Measurements from ENCODE around the gene INPP5B. TPM values are rescaled to one million over a fixed set of nuclear protein-coding genes. Genes with fewer than 3 reads are reported as not detected.
"Not testable (repeated sequence)": the region's sequence is repeated elsewhere in the genome, so short reads cannot be mapped to it uniquely, and the experiment has no call there.

Gene INPP5B
- total and polyA plus RNA-seq, 2 experiments from 2014 or later: 6.9 to 29.1 TPM

DNA sequence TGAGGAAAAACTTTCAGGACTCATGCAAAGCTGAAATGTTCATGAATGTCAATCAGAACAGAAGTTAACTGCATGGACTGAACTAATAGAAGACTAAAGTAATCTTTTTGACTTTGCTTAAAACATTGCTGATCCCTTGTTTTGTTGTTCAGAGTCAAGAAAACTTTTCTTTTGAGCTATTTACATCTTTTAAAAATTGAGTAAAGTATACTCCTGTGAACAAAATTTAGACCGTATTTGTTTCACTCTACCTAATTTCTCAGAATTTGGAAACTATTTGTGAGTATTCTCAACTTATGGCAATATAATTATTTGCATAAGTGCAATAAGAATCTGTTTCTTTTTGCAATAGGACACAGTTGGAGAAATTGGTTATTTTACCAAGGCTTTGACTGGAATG is 41.1 kb downstream of the INPP5B start (continued):
- TF ChIP-seq EZH2phosphoT487 (IDR thresholded peaks at IDR 0.05; ENCODE audit: unreplicated experiment): no peak
- TF ChIP-seq, protein P1, sequence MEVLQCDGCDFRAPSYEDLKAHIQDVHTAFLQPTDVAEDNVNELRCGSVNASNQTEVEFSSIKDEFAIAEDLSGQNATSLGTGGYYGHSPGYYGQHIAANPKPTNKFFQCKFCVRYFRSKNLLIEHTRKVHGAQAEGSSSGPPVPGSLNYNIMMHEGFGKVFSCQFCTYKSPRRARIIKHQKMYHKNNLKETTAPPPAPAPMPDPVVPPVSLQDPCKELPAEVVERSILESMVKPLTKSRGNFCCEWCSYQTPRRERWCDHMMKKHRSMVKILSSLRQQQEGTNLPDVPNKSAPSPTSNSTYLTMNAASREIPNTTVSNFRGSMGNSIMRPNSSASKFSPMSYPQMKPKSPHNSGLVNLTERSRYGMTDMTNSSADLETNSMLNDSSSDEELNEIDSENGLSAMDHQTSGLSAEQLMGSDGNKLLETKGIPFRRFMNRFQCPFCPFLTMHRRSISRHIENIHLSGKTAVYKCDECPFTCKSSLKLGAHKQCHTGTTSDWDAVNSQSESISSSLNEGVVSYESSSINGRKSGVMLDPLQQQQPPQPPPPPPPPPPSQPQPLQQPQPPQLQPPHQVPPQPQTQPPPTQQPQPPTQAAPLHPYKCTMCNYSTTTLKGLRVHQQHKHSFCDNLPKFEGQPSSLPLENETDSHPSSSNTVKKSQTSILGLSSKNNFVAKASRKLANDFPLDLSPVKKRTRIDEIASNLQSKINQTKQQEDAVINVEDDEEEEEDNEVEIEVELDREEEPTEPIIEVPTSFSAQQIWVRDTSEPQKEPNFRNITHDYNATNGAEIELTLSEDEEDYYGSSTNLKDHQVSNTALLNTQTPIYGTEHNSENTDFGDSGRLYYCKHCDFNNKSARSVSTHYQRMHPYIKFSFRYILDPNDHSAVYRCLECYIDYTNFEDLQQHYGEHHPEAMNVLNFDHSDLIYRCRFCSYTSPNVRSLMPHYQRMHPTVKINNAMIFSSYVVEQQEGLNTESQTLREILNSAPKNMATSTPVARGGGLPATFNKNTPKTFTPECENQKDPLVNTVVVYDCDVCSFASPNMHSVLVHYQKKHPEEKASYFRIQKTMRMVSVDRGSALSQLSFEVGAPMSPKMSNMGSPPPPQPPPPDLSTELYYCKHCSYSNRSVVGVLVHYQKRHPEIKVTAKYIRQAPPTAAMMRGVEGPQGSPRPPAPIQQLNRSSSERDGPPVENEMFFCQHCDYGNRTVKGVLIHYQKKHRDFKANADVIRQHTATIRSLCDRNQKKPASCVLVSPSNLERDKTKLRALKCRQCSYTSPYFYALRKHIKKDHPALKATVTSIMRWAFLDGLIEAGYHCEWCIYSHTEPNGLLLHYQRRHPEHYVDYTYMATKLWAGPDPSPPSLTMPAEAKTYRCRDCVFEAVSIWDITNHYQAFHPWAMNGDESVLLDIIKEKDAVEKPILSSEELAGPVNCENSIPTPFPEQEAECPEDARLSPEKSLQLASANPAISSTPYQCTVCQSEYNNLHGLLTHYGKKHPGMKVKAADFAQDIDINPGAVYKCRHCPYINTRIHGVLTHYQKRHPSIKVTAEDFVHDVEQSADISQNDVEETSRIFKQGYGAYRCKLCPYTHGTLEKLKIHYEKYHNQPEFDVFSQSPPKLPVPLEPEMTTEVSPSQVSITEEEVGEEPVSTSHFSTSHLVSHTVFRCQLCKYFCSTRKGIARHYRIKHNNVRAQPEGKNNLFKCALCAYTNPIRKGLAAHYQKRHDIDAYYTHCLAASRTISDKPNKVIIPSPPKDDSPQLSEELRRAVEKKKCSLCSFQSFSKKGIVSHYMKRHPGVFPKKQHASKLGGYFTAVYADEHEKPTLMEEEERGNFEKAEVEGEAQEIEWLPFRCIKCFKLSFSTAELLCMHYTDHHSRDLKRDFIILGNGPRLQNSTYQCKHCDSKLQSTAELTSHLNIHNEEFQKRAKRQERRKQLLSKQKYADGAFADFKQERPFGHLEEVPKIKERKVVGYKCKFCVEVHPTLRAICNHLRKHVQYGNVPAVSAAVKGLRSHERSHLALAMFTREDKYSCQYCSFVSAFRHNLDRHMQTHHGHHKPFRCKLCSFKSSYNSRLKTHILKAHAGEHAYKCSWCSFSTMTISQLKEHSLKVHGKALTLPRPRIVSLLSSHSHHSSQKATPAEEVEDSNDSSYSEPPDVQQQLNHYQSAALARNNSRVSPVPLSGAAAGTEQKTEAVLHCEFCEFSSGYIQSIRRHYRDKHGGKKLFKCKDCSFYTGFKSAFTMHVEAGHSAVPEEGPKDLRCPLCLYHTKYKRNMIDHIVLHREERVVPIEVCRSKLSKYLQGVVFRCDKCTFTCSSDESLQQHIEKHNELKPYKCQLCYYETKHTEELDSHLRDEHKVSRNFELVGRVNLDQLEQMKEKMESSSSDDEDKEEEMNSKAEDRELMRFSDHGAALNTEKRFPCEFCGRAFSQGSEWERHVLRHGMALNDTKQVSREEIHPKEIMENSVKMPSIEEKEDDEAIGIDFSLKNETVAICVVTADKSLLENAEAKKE (CRISPR knock-in tag; IDR thresholded peaks at IDR 0.05): no peak
- no peak for TF ChIP-seq EZH2 (IDR thresholded peaks at IDR 0.05; ENCODE audit: low read depth, unreplicated experiment)
- TF ChIP-seq CREB1 (CRISPR knock-in tag; IDR thresholded peaks at IDR 0.05; ENCODE audit: low read depth): no peak

DNA sequence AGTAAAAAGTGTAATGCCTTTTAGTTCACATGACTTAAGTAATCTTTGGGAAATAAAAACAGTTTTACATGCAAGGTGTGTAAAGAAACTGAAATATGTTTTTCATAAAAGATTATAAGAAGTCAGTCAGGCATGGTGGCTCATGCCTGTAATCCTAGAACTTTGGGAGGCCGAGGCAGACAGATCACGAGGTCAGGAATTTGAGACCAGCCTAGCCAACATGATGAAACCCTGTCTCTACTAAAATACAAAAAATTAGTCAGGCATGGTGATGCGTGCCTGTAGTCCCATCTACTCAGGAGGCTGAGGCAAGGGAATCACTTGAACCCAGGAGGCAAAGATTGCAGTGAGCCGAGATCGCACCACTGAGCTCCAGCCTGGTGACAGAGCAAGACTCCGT is 42.9 kb downstream of the INPP5B start:
- not testable (repeated sequence) for H3K27ac ChIP-seq (ENCODE audit: low read depth); H3K9me2 ChIP-seq (ENCODE audit: insufficient read depth); H3K79me2 ChIP-seq (replicated peaks; ENCODE audit: insufficient read depth); ATAC-seq; H3K4me1 ChIP-seq (ENCODE audit: insufficient read depth); H3K4me2 ChIP-seq; H2AFZ ChIP-seq; H3F3A ChIP-seq (replicated peaks; ENCODE audit: low read depth); H3K4me1 Mint-ChIP-seq; H3K27ac Mint-ChIP-seq; H3K4me3 Mint-ChIP-seq; H3K27me3 Mint-ChIP-seq (ENCODE audit: insufficient read depth, low read depth, poor library complexity); H3K27me3 ChIP-seq (ENCODE audit: insufficient read depth); H4K20me1 ChIP-seq (replicated peaks; ENCODE audit: insufficient read depth); H3K4me3 ChIP-seq; DNase-seq (ENCODE audit: low spot score); H3K36me3 ChIP-seq (ENCODE audit: insufficient read depth)
- H3K9me3 Mint-ChIP-seq: peaks cover 35% of the 10 kb centered on the region
- H3K36me3 Mint-ChIP-seq (ENCODE audit: low read depth): peaks cover 42% of the 10 kb centered on the region

DNA sequence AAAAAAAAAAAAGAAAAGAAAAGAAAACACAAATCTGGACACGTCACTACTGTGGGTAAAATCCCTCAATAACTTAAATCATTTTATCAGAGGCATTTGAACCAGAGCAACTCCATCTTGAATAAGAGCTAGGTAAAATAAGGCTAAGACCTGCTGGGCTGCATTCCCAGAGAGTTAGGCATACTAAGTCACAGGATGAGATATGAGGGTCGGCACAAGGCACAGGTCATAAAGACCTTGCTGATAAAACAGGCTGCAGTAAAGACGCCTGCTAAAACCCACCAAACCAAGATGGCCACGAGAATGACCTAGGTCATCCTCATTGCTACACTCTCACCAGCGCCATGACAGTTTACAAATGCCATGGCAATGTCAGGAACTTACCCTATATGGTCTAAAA is 43.9 kb downstream of the INPP5B start:
- Mint-ChIP-seq H3K27ac (no peak overlapping the region; the same call in 1 of the 2 replicates), H3K27me3 (ENCODE audit: insufficient read depth, low read depth, poor library complexity) (peaks cover 4% of the 10 kb centered on the region)

More for the DNA sequence above, 43.9 kb downstream of the INPP5B start:
- Histone ChIP-seq H3K27ac (ENCODE audit: low read depth) (no peak overlapping the region), H3K4me3 (no peak overlapping the region), H3K4me1 (ENCODE audit: insufficient read depth) (no peaks in the 10 kb centered on the region), H4K20me1 (replicated peaks; ENCODE audit: insufficient read depth) (no peaks in the 10 kb centered on the region), H3K36me3 (ENCODE audit: insufficient read depth) (no peaks in the 10 kb centered on the region; the same call in 1 of the 2 replicates), H3K9me2 (ENCODE audit: insufficient read depth) (no peaks in the 10 kb centered on the region), H3K27me3 (ENCODE audit: insufficient read depth) (no peaks in the 10 kb centered on the region), H3K79me2 (replicated peaks; ENCODE audit: insufficient read depth) (0 out of 2 replicates have a peak, but pooled peaks cover 3% of the 10 kb centered on the region), H3F3A (replicated peaks; ENCODE audit: low read depth) (no peaks in the 10 kb centered on the region), H3K4me2 (no peak overlapping the region), H2AFZ (no peak overlapping the region)
- TF ChIP-seq, protein P2, sequence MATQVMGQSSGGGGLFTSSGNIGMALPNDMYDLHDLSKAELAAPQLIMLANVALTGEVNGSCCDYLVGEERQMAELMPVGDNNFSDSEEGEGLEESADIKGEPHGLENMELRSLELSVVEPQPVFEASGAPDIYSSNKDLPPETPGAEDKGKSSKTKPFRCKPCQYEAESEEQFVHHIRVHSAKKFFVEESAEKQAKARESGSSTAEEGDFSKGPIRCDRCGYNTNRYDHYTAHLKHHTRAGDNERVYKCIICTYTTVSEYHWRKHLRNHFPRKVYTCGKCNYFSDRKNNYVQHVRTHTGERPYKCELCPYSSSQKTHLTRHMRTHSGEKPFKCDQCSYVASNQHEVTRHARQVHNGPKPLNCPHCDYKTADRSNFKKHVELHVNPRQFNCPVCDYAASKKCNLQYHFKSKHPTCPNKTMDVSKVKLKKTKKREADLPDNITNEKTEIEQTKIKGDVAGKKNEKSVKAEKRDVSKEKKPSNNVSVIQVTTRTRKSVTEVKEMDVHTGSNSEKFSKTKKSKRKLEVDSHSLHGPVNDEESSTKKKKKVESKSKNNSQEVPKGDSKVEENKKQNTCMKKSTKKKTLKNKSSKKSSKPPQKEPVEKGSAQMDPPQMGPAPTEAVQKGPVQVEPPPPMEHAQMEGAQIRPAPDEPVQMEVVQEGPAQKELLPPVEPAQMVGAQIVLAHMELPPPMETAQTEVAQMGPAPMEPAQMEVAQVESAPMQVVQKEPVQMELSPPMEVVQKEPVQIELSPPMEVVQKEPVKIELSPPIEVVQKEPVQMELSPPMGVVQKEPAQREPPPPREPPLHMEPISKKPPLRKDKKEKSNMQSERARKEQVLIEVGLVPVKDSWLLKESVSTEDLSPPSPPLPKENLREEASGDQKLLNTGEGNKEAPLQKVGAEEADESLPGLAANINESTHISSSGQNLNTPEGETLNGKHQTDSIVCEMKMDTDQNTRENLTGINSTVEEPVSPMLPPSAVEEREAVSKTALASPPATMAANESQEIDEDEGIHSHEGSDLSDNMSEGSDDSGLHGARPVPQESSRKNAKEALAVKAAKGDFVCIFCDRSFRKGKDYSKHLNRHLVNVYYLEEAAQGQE (IDR thresholded peaks at IDR 0.05; ENCODE audit: unreplicated experiment): no peak
- TF ChIP-seq, protein P3, sequence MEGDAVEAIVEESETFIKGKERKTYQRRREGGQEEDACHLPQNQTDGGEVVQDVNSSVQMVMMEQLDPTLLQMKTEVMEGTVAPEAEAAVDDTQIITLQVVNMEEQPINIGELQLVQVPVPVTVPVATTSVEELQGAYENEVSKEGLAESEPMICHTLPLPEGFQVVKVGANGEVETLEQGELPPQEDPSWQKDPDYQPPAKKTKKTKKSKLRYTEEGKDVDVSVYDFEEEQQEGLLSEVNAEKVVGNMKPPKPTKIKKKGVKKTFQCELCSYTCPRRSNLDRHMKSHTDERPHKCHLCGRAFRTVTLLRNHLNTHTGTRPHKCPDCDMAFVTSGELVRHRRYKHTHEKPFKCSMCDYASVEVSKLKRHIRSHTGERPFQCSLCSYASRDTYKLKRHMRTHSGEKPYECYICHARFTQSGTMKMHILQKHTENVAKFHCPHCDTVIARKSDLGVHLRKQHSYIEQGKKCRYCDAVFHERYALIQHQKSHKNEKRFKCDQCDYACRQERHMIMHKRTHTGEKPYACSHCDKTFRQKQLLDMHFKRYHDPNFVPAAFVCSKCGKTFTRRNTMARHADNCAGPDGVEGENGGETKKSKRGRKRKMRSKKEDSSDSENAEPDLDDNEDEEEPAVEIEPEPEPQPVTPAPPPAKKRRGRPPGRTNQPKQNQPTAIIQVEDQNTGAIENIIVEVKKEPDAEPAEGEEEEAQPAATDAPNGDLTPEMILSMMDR (conservative IDR thresholded peaks at IDR 0.05; ENCODE audit: low read depth in 2 of 2): no peak
- TF ChIP-seq JUNB (IDR thresholded peaks at IDR 0.05; ENCODE audit: unreplicated experiment): no peak
- peaks cover 41% of the 10 kb centered on the region for H3K36me3 Mint-ChIP-seq (ENCODE audit: low read depth)
- no peak for DNase-seq (ENCODE audit: low spot score)
- ATAC-seq: no peak
- peaks cover 29% of the 10 kb centered on the region for H3K9me3 Mint-ChIP-seq
- H3K4me3 Mint-ChIP-seq: no peak overlapping the region
- H3K4me1 Mint-ChIP-seq: no peaks in the 10 kb centered on the region
